ENCODE results near the gene MRPS23. TPM values are rescaled to one million over a fixed set of nuclear protein-coding genes. Genes with fewer than 3 reads are reported as not detected.

Gene MRPS23
- total RNA-seq = 10 to 100 TPM in 6 of 7 donors, 1 to 10 TPM in 1; 7.3 to 26.4 (median 22.4) TPM
- 10 to 100 TPM; 13.9 to 29.2 (median 28.6) TPM for polyA plus RNA-seq
- long read RNA-seq, donor 1, full-length matches to known transcripts = 12 of 12 reads
- long read RNA-seq, donor 1, partial matches to known transcripts = 0 of 12 reads
- long read RNA-seq, donor 1, other reads (novel, unspliced or antisense) = 0 of 12 reads
- long read RNA-seq, donor 2, full-length matches to known transcripts = 15 of 15 reads
- long read RNA-seq, donor 2, partial matches to known transcripts = 0 of 15 reads
- long read RNA-seq, donor 2, other reads (novel, unspliced or antisense) = 0 of 15 reads

GRCh38 chr17:57849874-57850754 lies at the start of gene MRPS23:
MRPS23 (minus strand) TSS chr17:57850044; CDS start chr17:57850010, 34 bp downstream.
- TF ChIP-seq CTCF (IDR thresholded peaks at IDR 0.05 in 8 of 11, conservative IDR thresholded peaks at IDR 0.05 in 3 of 11) = peak in 7 of 11 experiments; percentile 3 to 64 (median 34)
- TF ChIP-seq POLR2AphosphoS5 (IDR thresholded peaks at IDR 0.05) = peak; percentile 95 to 98 (median 96)
- peak in 2 of 3 donors; percentile 7 to 72 for TF ChIP-seq POLR2A (IDR thresholded peaks at IDR 0.05)
- no peaks in the 10 kb centered on the region for H3K9me3 ChIP-seq
- intact Hi-C loops (cut with DNase I; ENCODE audit: low total_unique reads) = no loop called here
- H3K36me3 ChIP-seq = peaks cover 0 to 35% (median 16%) of the 10 kb centered on the region in 6 donors
- H3K27ac ChIP-seq = peak within 1 kb of the TSS; percentile 89 to 96 (median 94)
- peak; percentile 100 for DNase-seq
- H3K27me3 ChIP-seq (replicated peaks in 1 of 7) = no peaks in the 10 kb centered on the region
- H3K4me3 ChIP-seq = peak within 1 kb of the TSS; percentile 80 to 98 (median 94)
- peaks cover 16 to 58% (median 44%) of the 10 kb centered on the region in 6 donors for H3K4me1 ChIP-seq
- WGBS, 5 donors = 0 to 1% (median 1%) methylated on average over 48 to 57 of the region's 57 CpGs

GRCh38 chr17:57899391-57899790 lies 49.5 kb upstream of the MRPS23 start:
- no peaks in the 10 kb centered on the region for H3K9me3 ChIP-seq
- intact Hi-C loops (cut with DNase I; ENCODE audit: low total_unique reads) = loop anchor here (10.0 kb wide), 1 partner anchor 215 kb away; no protein-coding TSS in a partner anchor
- WGBS, 5 donors = 59 to 70% (median 65%) methylated on average over 8 of the region's 8 CpGs

GRCh38 chr17:57898487-57899311 lies 48.9 kb upstream of the MRPS23 start:
- intact Hi-C loops (cut with DNase I; ENCODE audit: low total_unique reads) = loop anchor here (10.0 kb wide), 1 partner anchor 216 kb away; no protein-coding TSS in a partner anchor
- H3K27me3 ChIP-seq (replicated peaks in 1 of 7) = no peaks in the 10 kb centered on the region
- no peaks in the 10 kb centered on the region for H3K9me3 ChIP-seq
- no peak overlapping the region for H3K4me3 ChIP-seq
- TF ChIP-seq POLR2A (IDR thresholded peaks at IDR 0.05) = no peak
- TF ChIP-seq POLR2AphosphoS5 (IDR thresholded peaks at IDR 0.05) = peak in 1 of 3 donors; percentile 42
- TF ChIP-seq CTCF (IDR thresholded peaks at IDR 0.05 in 8 of 11, conservative IDR thresholded peaks at IDR 0.05 in 3 of 11) = no peak
- peaks cover 28 to 93% (median 51%) of the 10 kb centered on the region in 6 donors for H3K4me1 ChIP-seq
- 70 to 83% (median 79%) methylated on average over 4 to 9 of the region's 9 CpGs for WGBS, 5 donors
- no peak for DNase-seq
- H3K36me3 ChIP-seq = no peaks in the 10 kb centered on the region
- peak overlapping the region in 7 of 8 donors; percentile 29 to 86 (median 73) for H3K27ac ChIP-seq

More at GRCh38 chr17:57899391-57899790, 49.5 kb upstream of the MRPS23 start:
- no peaks in the 10 kb centered on the region for H3K27me3 ChIP-seq (replicated peaks in 1 of 7)
- TF ChIP-seq POLR2A (IDR thresholded peaks at IDR 0.05) (no peak), POLR2AphosphoS5 (IDR thresholded peaks at IDR 0.05) (no peak)
- peaks cover 29 to 93% (median 55%) of the 10 kb centered on the region in 6 donors for H3K4me1 ChIP-seq
- DNase-seq = no peak
- no peak overlapping the region for H3K4me3 ChIP-seq
- peak overlapping the region; percentile 29 to 86 (median 70) for H3K27ac ChIP-seq
- no peaks in the 10 kb centered on the region for H3K36me3 ChIP-seq
